Measurements from ENCODE around the gene DHRS1.

DHRS1 gene

DNA sequence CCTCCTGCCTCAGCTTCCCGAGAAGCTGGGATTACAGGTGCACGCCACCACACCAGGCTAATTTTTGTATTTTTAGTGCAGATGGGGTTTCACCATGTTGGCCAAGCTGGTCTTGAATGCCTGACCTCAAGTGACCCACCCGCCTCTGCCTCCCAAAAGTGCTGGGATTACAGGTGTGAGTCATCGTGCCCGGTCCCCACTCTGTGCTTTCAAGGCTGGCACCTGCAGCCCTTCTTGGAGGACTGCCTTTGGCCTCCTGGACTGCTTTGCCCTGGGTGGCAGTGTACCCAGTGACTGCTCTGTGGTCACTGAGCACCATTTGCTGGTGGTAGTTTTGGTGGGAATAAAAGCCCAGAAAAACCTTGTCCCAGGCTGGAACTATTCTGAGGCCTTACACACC is 12.6 kb downstream of the DHRS1 start:
- H3K4me1 ChIP-seq (ENCODE audit: low read length): peaks cover 29% of the 10 kb centered on the region
- no peaks in the 10 kb centered on the region for H3K79me2 ChIP-seq (ENCODE audit: low read length)
- H3K9me3 ChIP-seq (ENCODE audit: insufficient read depth, low read length): no peaks in the 10 kb centered on the region
- H3K27me3 ChIP-seq (ENCODE audit: low read depth, low read length): peaks cover 13% of the 10 kb centered on the region
- H3K27ac ChIP-seq (ENCODE audit: low read length): no peak overlapping the region
- H4K20me1 ChIP-seq (ENCODE audit: insufficient read depth, low read length): peaks cover 24% of the 10 kb centered on the region
- TF ChIP-seq, protein P1, sequence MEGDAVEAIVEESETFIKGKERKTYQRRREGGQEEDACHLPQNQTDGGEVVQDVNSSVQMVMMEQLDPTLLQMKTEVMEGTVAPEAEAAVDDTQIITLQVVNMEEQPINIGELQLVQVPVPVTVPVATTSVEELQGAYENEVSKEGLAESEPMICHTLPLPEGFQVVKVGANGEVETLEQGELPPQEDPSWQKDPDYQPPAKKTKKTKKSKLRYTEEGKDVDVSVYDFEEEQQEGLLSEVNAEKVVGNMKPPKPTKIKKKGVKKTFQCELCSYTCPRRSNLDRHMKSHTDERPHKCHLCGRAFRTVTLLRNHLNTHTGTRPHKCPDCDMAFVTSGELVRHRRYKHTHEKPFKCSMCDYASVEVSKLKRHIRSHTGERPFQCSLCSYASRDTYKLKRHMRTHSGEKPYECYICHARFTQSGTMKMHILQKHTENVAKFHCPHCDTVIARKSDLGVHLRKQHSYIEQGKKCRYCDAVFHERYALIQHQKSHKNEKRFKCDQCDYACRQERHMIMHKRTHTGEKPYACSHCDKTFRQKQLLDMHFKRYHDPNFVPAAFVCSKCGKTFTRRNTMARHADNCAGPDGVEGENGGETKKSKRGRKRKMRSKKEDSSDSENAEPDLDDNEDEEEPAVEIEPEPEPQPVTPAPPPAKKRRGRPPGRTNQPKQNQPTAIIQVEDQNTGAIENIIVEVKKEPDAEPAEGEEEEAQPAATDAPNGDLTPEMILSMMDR (IDR thresholded peaks at IDR 0.05; ENCODE audit: low read depth, low read length): no peak
- TF ChIP-seq EZH2phosphoT487 (IDR thresholded peaks at IDR 0.05; ENCODE audit: low read depth): no peak
- no peak overlapping the region for H2AFZ ChIP-seq (ENCODE audit: low read depth, low read length)
- peaks cover 10% of the 10 kb centered on the region for H3K36me3 ChIP-seq (replicated peaks; ENCODE audit: low read depth, low read length)
- no peak overlapping the region for H3K4me2 ChIP-seq (ENCODE audit: low read length)
- H3K9ac ChIP-seq (ENCODE audit: low read length): no peak overlapping the region
- H3K4me3 ChIP-seq (ENCODE audit: low read length): no peak overlapping the region

DNA sequence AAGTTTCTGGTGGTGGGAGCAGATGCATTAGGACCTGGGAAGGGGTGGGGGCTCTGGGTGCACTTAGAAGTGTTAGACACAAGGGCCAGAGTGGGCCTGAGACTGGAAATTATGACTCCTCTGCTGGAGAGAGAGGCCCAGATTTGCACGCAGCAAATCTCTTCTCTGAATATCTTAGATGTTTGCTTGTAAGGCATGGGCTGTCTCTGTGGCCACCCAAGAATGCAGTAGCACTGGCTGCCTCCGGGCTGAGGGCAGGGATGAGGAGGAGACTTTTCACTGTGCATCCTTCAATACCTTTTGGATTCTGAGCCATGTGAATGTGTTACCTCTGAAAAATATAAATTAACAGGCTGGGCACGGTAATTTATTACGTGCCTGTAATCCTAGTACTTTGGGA is 14.2 kb downstream of the DHRS1 start:
- Histone ChIP-seq H3K4me2 (ENCODE audit: low read length) (no peak overlapping the region), H3K79me2 (ENCODE audit: low read length) (no peaks in the 10 kb centered on the region), H3K4me1 (ENCODE audit: low read length) (peaks cover 13% of the 10 kb centered on the region), H4K20me1 (ENCODE audit: insufficient read depth, low read length) (peaks cover 10% of the 10 kb centered on the region), H3K9me3 (ENCODE audit: insufficient read depth, low read length) (no peaks in the 10 kb centered on the region), H3K4me3 (ENCODE audit: low read length) (no peak overlapping the region), H3K27ac (ENCODE audit: low read length) (no peak overlapping the region), H2AFZ (ENCODE audit: low read depth, low read length) (no peak overlapping the region), H3K27me3 (ENCODE audit: low read depth, low read length) (peaks cover 7% of the 10 kb centered on the region), H3K9ac (ENCODE audit: low read length) (no peak overlapping the region), H3K36me3 (replicated peaks; ENCODE audit: low read depth, low read length) (peaks cover 4% of the 10 kb centered on the region)
- no peak for TF ChIP-seq EZH2phosphoT487 (IDR thresholded peaks at IDR 0.05; ENCODE audit: low read depth)
- TF ChIP-seq, protein P1 (IDR thresholded peaks at IDR 0.05; ENCODE audit: low read depth, low read length): no peak

DNA sequence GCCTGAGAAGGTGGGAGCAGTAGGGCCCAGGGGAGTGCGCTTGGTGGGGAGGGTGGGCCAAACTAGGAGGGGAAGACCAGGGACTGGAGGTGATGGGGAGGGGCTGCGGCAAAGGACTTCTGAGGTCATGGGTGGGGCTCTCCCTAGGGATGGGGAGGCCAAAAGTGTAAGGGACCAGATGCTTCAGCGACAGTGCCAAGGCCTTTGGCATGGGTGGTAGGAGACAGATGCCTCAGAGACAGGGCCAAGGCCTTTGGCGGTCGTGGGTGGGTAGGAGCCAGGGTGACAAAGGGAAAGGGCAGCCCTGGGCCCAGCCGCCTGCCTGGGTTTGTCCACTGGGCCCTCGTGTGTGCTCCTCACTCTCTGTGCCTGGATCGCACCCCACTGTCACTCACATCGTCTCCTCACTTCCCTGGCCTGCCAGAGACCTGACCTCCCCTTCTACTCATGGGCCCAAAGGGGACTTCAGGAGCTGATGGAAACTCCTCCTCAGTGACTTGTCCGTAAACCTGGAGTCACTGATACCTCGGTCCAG is 15.0 kb downstream of the DHRS1 start:
- Histone ChIP-seq H3K36me3 (replicated peaks; ENCODE audit: low read depth, low read length) (no peaks in the 10 kb centered on the region), H3K9ac (ENCODE audit: low read length) (no peak overlapping the region), H3K4me2 (ENCODE audit: low read length) (no peak overlapping the region), H3K27me3 (ENCODE audit: low read depth, low read length) (peaks cover 7% of the 10 kb centered on the region), H3K79me2 (ENCODE audit: low read length) (no peaks in the 10 kb centered on the region), H3K9me3 (ENCODE audit: insufficient read depth, low read length) (no peaks in the 10 kb centered on the region), H4K20me1 (ENCODE audit: insufficient read depth, low read length) (peaks cover 4% of the 10 kb centered on the region; the same call in 1 of the 2 replicates), H3K4me1 (ENCODE audit: low read length) (peaks cover 13% of the 10 kb centered on the region), H3K27ac (ENCODE audit: low read length) (no peak overlapping the region), H3K4me3 (ENCODE audit: low read length) (no peak overlapping the region), H2AFZ (ENCODE audit: low read depth, low read length) (no peak overlapping the region)
- TF ChIP-seq EZH2phosphoT487 (IDR thresholded peaks at IDR 0.05; ENCODE audit: low read depth): no peak
- TF ChIP-seq, protein P1 (IDR thresholded peaks at IDR 0.05; ENCODE audit: low read depth, low read length): no peak

DNA sequence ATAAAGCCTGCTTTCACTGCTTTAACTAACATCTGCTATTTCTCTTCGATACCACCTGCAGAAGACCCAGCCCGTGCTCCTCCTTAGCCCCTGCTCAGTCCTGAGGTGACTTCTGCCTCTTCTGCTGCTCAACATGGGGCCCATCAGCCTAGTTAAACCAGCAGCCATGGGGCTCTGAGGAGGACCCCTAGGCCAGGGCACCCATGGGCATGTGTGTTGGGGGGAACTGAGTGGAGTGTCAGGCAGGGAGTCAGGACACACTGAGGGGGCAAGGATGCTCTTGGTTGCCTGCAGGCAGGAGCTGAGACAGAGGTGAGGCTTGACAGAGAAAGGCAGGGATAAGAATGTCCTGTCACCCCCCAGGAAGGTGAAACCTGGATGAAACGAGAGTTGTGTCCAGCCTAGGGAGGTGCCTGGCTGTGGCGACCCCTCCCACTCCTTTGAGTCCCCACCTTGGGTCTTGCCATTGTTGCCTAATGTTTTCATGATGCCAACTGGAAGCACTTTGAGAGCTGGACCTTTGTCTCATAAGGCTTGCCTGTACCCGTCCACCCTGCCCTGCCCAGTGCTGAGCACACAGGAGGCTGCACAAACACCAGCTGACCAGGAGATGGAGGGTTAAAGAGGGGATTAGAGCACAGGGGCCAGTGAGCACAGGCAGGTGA is 15.7 kb downstream of the DHRS1 start:
- Histone ChIP-seq H3K4me1 (ENCODE audit: low read length) (peaks cover 15% of the 10 kb centered on the region), H3K9me3 (ENCODE audit: insufficient read depth, low read length) (no peaks in the 10 kb centered on the region), H3K79me2 (ENCODE audit: low read length) (no peaks in the 10 kb centered on the region), H3K27ac (ENCODE audit: low read length) (no peak overlapping the region), H3K27me3 (ENCODE audit: low read depth, low read length) (peaks cover 7% of the 10 kb centered on the region), H2AFZ (ENCODE audit: low read depth, low read length) (no peak overlapping the region), H4K20me1 (ENCODE audit: insufficient read depth, low read length) (no peaks in the 10 kb centered on the region; the same call in 1 of the 2 replicates), H3K4me3 (ENCODE audit: low read length) (no peak overlapping the region), H3K4me2 (ENCODE audit: low read length) (no peak overlapping the region), H3K9ac (ENCODE audit: low read length) (no peak overlapping the region), H3K36me3 (replicated peaks; ENCODE audit: low read depth, low read length) (no peaks in the 10 kb centered on the region)
- TF ChIP-seq, protein P1 (IDR thresholded peaks at IDR 0.05; ENCODE audit: low read depth, low read length): no peak
- TF ChIP-seq EZH2phosphoT487 (IDR thresholded peaks at IDR 0.05; ENCODE audit: low read depth): no peak

Data from OCI-LY3 (cell line).